ENCODE data around the gene ANKRD44.
A peak's percentile ranks its signal among the peaks of the same experiment; 100 is the strongest.

ANKRD44 gene

GRCh38 chr2:197254776-197255530, 55.6 kb downstream of the ANKRD44 start:
- TF ChIP-seq MAX (IDR thresholded peaks at IDR 0.05; ENCODE audit: low read depth, low read length) (no peak), CTCF (IDR thresholded peaks at IDR 0.05; ENCODE audit: low read depth, low read length) (no peak), MYC (IDR thresholded peaks at IDR 0.05; ENCODE audit: low read depth, low read length) (no peak), POLR2A (IDR thresholded peaks at IDR 0.05; ENCODE audit: extremely low read depth, insufficient read length) (no peak)
- no peak for DNase-seq (ENCODE audit: low read depth)
- no peak overlapping the region for H3K4me3 ChIP-seq (ENCODE audit: low read depth, low read length)

GRCh38 chr2:197251576-197251975, 59.0 kb downstream of the ANKRD44 start:
- no peak for DNase-seq (ENCODE audit: low read depth)
- no peak overlapping the region for H3K4me3 ChIP-seq (ENCODE audit: low read depth, low read length)
- no peak for TF ChIP-seq MAX (IDR thresholded peaks at IDR 0.05; ENCODE audit: low read depth, low read length)

- no peak for DNase-seq (ENCODE audit: low read depth)
- no peak overlapping the region for H3K4me3 ChIP-seq (ENCODE audit: low read depth, low read length)
- TF ChIP-seq MYC (IDR thresholded peaks at IDR 0.05; ENCODE audit: low read depth, low read length) (no peak), POLR2A (IDR thresholded peaks at IDR 0.05; ENCODE audit: extremely low read depth, insufficient read length) (no peak), CTCF (IDR thresholded peaks at IDR 0.05; ENCODE audit: low read depth, low read length) (no peak), MAX (IDR thresholded peaks at IDR 0.05; ENCODE audit: low read depth, low read length) (no peak)
Measured at GRCh38 chr2:197251163-197251562, 59.4 kb downstream of the ANKRD44 start.

GRCh38 chr2:197250084-197250397, 60.5 kb downstream of the ANKRD44 start:
- DNase-seq (ENCODE audit: low read depth), result no peak
- no peak overlapping the region for H3K4me3 ChIP-seq (ENCODE audit: low read depth, low read length)
- TF ChIP-seq MAX (IDR thresholded peaks at IDR 0.05; ENCODE audit: low read depth, low read length), result no peak
- TF ChIP-seq CTCF (IDR thresholded peaks at IDR 0.05; ENCODE audit: low read depth, low read length), result no peak
- no peak for TF ChIP-seq POLR2A (IDR thresholded peaks at IDR 0.05; ENCODE audit: extremely low read depth, insufficient read length)
- TF ChIP-seq MYC (IDR thresholded peaks at IDR 0.05; ENCODE audit: low read depth, low read length), result no peak

GRCh38 chr2:197249381-197250083, 61.0 kb downstream of the ANKRD44 start:
- DNase-seq (ENCODE audit: low read depth), result peak; percentile 35
- no peak overlapping the region for H3K4me3 ChIP-seq (ENCODE audit: low read depth, low read length)
- TF ChIP-seq MAX (IDR thresholded peaks at IDR 0.05; ENCODE audit: low read depth, low read length) (no peak), CTCF (IDR thresholded peaks at IDR 0.05; ENCODE audit: low read depth, low read length) (no peak), POLR2A (IDR thresholded peaks at IDR 0.05; ENCODE audit: extremely low read depth, insufficient read length) (no peak), MYC (IDR thresholded peaks at IDR 0.05; ENCODE audit: low read depth, low read length) (no peak)

- TF ChIP-seq MAX (IDR thresholded peaks at IDR 0.05; ENCODE audit: low read depth, low read length), result peak; percentile 99
- TF ChIP-seq POLR2A (IDR thresholded peaks at IDR 0.05; ENCODE audit: extremely low read depth, insufficient read length), result no peak
- peak; percentile 100 for TF ChIP-seq MYC (IDR thresholded peaks at IDR 0.05; ENCODE audit: low read depth, low read length)
- no peak for TF ChIP-seq CTCF (IDR thresholded peaks at IDR 0.05; ENCODE audit: low read depth, low read length)
- no peak overlapping the region for H3K4me3 ChIP-seq (ENCODE audit: low read depth, low read length)
- DNase-seq (ENCODE audit: low read depth), result peak; percentile 96
Measured at GRCh38 chr2:197248623-197249022, 62.0 kb downstream of the ANKRD44 start.

Measured in NB4 (cell line).